ENCODE measurements around the gene CUX1.
"Not testable (repeated sequence)": the region's sequence is repeated elsewhere in the genome, so short reads cannot be mapped to it uniquely, and the experiment has no call there.

DNA sequence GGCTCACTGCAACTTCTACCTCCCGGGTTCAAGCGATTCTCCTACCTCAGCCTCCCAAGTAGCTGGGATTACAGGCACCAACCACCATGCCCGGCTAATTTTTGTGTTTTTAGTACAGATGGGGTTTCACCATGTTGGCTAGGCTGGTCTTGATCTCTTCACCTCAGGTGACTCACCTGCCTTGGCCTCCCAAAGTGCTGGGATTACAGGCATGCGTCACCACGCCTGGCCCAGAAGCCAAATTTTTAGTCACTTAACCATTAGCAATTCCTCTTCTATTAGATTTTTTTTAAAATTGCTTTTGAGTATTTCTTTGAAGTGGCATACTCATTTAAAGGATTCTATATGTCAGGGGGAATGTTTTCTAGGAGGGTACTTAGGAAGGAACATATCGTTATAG, 112.5 kb downstream of the CUX1 start:
- not testable (repeated sequence) for TF ChIP-seq PRMT3 (CRISPR knock-in tag; IDR thresholded peaks at IDR 0.05; ENCODE audit: borderline replicate concordance, low read depth); RFX5 (IDR thresholded peaks at IDR 0.05; ENCODE audit: low read depth, low read length); ZBTB42 (CRISPR knock-in tag; IDR thresholded peaks at IDR 0.05); ZNF484 (CRISPR knock-in tag; IDR thresholded peaks at IDR 0.05; ENCODE audit: borderline replicate concordance, low read depth); HNRNPH1 (optimal IDR thresholded peaks at IDR 0.05; ENCODE audit: low read depth, low read length); SP4 (CRISPR knock-in tag; IDR thresholded peaks at IDR 0.05); RBFOX2 (IDR thresholded peaks at IDR 0.05; ENCODE audit: low read depth, low read length); ZNF24 (IDR thresholded peaks at IDR 0.05)
- TF ChIP-seq, protein P1, sequence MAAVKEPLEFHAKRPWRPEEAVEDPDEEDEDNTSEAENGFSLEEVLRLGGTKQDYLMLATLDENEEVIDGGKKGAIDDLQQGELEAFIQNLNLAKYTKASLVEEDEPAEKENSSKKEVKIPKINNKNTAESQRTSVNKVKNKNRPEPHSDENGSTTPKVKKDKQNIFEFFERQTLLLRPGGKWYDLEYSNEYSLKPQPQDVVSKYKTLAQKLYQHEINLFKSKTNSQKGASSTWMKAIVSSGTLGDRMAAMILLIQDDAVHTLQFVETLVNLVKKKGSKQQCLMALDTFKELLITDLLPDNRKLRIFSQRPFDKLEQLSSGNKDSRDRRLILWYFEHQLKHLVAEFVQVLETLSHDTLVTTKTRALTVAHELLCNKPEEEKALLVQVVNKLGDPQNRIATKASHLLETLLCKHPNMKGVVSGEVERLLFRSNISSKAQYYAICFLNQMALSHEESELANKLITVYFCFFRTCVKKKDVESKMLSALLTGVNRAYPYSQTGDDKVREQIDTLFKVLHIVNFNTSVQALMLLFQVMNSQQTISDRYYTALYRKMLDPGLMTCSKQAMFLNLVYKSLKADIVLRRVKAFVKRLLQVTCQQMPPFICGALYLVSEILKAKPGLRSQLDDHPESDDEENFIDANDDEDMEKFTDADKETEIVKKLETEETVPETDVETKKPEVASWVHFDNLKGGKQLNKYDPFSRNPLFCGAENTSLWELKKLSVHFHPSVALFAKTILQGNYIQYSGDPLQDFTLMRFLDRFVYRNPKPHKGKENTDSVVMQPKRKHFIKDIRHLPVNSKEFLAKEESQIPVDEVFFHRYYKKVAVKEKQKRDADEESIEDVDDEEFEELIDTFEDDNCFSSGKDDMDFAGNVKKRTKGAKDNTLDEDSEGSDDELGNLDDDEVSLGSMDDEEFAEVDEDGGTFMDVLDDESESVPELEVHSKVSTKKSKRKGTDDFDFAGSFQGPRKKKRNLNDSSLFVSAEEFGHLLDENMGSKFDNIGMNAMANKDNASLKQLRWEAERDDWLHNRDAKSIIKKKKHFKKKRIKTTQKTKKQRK (IDR thresholded peaks at IDR 0.05; ENCODE audit: low read length) = not testable (repeated sequence)
- TF ChIP-seq, protein P2, sequence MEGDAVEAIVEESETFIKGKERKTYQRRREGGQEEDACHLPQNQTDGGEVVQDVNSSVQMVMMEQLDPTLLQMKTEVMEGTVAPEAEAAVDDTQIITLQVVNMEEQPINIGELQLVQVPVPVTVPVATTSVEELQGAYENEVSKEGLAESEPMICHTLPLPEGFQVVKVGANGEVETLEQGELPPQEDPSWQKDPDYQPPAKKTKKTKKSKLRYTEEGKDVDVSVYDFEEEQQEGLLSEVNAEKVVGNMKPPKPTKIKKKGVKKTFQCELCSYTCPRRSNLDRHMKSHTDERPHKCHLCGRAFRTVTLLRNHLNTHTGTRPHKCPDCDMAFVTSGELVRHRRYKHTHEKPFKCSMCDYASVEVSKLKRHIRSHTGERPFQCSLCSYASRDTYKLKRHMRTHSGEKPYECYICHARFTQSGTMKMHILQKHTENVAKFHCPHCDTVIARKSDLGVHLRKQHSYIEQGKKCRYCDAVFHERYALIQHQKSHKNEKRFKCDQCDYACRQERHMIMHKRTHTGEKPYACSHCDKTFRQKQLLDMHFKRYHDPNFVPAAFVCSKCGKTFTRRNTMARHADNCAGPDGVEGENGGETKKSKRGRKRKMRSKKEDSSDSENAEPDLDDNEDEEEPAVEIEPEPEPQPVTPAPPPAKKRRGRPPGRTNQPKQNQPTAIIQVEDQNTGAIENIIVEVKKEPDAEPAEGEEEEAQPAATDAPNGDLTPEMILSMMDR (CRISPR knock-in tag; IDR thresholded peaks at IDR 0.05) = not testable (repeated sequence)
